ENCODE data around the gene LCN1. TPM values are rescaled to one million over a fixed set of nuclear protein-coding genes. Genes with fewer than 3 reads are reported as not detected.
"Not testable (repeated sequence)": the region's sequence is repeated elsewhere in the genome, so short reads cannot be mapped to it uniquely, and the experiment has no call there.

Gene LCN1
- total RNA-seq, 4 donors from 2014 or later = not detected

- H3K27ac ChIP-seq = no peak overlapping the region
- no peak for ATAC-seq
- peaks cover 0 to 10% (median 7%) of the 10 kb centered on the region in 3 donors for H3K27me3 ChIP-seq
- H3K4me3 ChIP-seq = no peak overlapping the region
- DNase-seq = no peak
- in situ Hi-C loops (cut with MboI; ENCODE audit: low sequenced_read_pairs in 4 of 4) = no loop called here
- no peaks in the 10 kb centered on the region for H3K4me1 ChIP-seq
- intact Hi-C loops (cut with DNase I; ENCODE audit: low total_unique reads) = no loop called here
- no peaks in the 10 kb centered on the region for H3K9me3 ChIP-seq
- H3K36me3 ChIP-seq = no peaks in the 10 kb centered on the region
- TF ChIP-seq, protein P1, sequence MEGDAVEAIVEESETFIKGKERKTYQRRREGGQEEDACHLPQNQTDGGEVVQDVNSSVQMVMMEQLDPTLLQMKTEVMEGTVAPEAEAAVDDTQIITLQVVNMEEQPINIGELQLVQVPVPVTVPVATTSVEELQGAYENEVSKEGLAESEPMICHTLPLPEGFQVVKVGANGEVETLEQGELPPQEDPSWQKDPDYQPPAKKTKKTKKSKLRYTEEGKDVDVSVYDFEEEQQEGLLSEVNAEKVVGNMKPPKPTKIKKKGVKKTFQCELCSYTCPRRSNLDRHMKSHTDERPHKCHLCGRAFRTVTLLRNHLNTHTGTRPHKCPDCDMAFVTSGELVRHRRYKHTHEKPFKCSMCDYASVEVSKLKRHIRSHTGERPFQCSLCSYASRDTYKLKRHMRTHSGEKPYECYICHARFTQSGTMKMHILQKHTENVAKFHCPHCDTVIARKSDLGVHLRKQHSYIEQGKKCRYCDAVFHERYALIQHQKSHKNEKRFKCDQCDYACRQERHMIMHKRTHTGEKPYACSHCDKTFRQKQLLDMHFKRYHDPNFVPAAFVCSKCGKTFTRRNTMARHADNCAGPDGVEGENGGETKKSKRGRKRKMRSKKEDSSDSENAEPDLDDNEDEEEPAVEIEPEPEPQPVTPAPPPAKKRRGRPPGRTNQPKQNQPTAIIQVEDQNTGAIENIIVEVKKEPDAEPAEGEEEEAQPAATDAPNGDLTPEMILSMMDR (IDR thresholded peaks at IDR 0.05 in 4 of 5, conservative IDR thresholded peaks at IDR 0.05 in 1 of 5) = no peak
These were observed 12.4 kb downstream of the LCN1 start for GRCh38 chr9:135533674-135534073.

- peaks cover 0 to 10% (median 7%) of the 10 kb centered on the region in 3 donors for H3K27me3 ChIP-seq
- H3K27ac ChIP-seq; H3K36me3 ChIP-seq; H3K4me1 ChIP-seq; in situ Hi-C loops (cut with MboI; ENCODE audit: low sequenced_read_pairs in 4 of 4); intact Hi-C loops (cut with DNase I; ENCODE audit: low total_unique reads); ATAC-seq; H3K4me3 ChIP-seq; H3K9me3 ChIP-seq; DNase-seq: not testable (repeated sequence)
These were observed 13.0 kb downstream of the LCN1 start for GRCh38 chr9:135534192-135534711.

- H3K4me3 ChIP-seq; H3K36me3 ChIP-seq; H3K9me3 ChIP-seq; ATAC-seq; in situ Hi-C loops (cut with MboI; ENCODE audit: low sequenced_read_pairs in 4 of 4); H3K27ac ChIP-seq; DNase-seq; H3K4me1 ChIP-seq; intact Hi-C loops (cut with DNase I; ENCODE audit: low total_unique reads): not testable (repeated sequence)
- peaks cover 0 to 10% (median 7%) of the 10 kb centered on the region in 3 donors for H3K27me3 ChIP-seq
These were observed 13.6 kb downstream of the LCN1 start for GRCh38 chr9:135534826-135535225.

- H3K9me3 ChIP-seq; ATAC-seq; H3K4me3 ChIP-seq; H3K36me3 ChIP-seq; DNase-seq; H3K27me3 ChIP-seq; H3K27ac ChIP-seq; H3K4me1 ChIP-seq; intact Hi-C loops (cut with DNase I; ENCODE audit: low total_unique reads); in situ Hi-C loops (cut with MboI; ENCODE audit: low sequenced_read_pairs in 4 of 4): not testable (repeated sequence)
These were observed 14.4 kb downstream of the LCN1 start for GRCh38 chr9:135535631-135536030.

DNA sequence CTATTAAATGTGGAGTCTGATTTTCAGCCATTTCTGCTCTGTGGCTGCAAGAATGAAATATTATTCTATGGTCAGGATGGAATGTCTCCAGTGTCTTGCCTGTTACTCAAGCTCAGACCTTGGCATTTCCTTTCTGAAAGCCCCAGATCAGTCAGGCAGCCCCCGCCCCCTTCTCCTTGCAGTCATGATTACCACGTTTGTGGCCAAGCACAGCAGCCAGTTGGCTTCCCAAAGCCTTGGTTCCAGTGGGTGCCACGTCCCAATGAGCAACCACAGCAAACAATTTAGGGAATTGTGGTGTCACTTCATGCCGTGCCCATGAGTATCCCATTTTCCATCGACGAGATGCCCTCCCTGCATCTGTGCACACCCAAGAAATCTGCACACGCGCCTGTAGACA is 15.0 kb downstream of the LCN1 start:
- Histone ChIP-seq H3K27me3 (peaks cover 0 to 7% (median 4%) of the 10 kb centered on the region in 3 donors), H3K9me3 (no peaks in the 10 kb centered on the region), H3K4me1 (no peaks in the 10 kb centered on the region), H3K27ac (no peak overlapping the region), H3K36me3 (no peaks in the 10 kb centered on the region), H3K4me3 (no peak overlapping the region)
- DNase-seq (no peak), ATAC-seq (no peak)
- in situ Hi-C loops (cut with MboI; ENCODE audit: low sequenced_read_pairs in 4 of 4) = no loop called here
- no peak for TF ChIP-seq POLR2A (IDR thresholded peaks at IDR 0.05)
- TF ChIP-seq, protein P1 (IDR thresholded peaks at IDR 0.05 in 4 of 5, conservative IDR thresholded peaks at IDR 0.05 in 1 of 5) = no peak
- intact Hi-C loops (cut with DNase I; ENCODE audit: low total_unique reads) = no loop called here

GRCh38 chr9:135543262-135543894 is 22.1 kb downstream of the LCN1 start:
- H3K4me3 ChIP-seq; DNase-seq; H3K9me3 ChIP-seq; ATAC-seq; H3K4me1 ChIP-seq; H3K27me3 ChIP-seq; intact Hi-C loops (cut with DNase I; ENCODE audit: low total_unique reads); H3K36me3 ChIP-seq; in situ Hi-C loops (cut with MboI; ENCODE audit: low sequenced_read_pairs in 4 of 4); H3K27ac ChIP-seq: not testable (repeated sequence)
